Right lung (tissue), 5 donors: ENCODE data around the gene STEAP1B. TPM values are rescaled to one million over a fixed set of nuclear protein-coding genes. Genes with fewer than 3 reads are reported as not detected.
"Not testable (repeated sequence)": the region's sequence is repeated elsewhere in the genome, so short reads cannot be mapped to it uniquely, and the experiment has no call there.

Experiments
- DNase-seq, 2 donors: peaks; one replicate each; pipeline ENCODE4 v3.0.0-alpha.2; 2013
- polyA plus RNA-seq, 5 donors: library from polyadenylated mRNA; unstranded; fragments of 120-200 nt; gene quantifications; one replicate each; pipeline versions ENCODE4 v1.2.1 to v1.2.3, GENCODE V29; 2013; ENCODE audit warnings: inconsistent platforms in 1 of 5, low replicate concordance in 1 of 5; ENCODE audit not compliant: insufficient read length in 5 of 5, insufficient read depth in 1 of 5

The STEAP1B gene
- polyA plus RNA-seq, 5 donors = 1.7 to 3.4 (median 2.9) TPM

DNA sequence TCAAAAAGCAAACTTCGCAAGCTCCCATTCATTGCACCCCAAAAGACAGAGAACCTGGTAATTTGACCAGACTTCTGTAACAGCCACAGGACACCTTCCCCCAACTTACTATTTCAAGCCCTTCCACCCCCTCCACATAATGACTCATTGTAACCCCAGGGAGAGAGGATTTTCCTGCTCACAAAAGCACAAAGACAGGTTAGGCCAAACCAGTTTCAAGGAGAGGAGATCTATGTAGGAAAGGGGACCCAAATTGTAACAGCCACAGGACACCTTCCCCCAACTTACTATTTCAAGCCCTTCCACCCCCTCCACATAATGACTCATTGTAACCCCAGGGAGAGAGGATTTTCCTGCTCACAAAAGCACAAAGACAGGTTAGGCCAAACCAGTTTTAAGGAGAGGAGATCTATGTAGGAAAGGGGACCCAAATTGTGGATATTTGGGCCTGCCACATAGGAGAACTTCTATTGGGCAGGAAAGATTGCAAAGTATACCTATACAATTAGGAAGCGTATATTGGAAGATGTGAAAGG lies 66.8 kb downstream of the STEAP1B start:
- DNase-seq = not testable (repeated sequence)

DNA sequence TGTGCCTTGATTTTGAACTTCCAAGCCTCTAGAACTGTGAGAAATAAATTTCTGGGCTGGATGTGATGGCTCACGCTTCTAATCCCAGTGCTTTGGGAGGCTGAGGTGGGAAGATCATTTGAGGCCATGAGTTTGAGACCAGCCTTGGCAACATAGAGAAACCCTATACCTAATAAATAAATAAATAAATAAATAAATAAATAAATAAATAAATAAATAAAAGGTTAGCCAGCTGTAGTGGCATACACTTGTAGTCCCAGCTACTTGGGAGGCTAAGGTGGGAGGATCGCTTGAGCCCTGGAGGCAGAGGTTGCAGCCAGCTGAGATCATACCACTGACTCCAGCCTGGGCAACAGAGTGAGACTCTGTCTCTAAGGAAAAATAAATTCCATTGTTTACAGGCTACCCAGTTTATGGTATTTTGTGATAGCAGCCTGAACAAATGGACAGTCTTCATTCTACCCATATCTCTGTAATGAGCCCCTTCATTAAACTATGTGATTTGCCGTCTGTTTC lies 67.7 kb downstream of the STEAP1B start:
- DNase-seq = no peak

DNA sequence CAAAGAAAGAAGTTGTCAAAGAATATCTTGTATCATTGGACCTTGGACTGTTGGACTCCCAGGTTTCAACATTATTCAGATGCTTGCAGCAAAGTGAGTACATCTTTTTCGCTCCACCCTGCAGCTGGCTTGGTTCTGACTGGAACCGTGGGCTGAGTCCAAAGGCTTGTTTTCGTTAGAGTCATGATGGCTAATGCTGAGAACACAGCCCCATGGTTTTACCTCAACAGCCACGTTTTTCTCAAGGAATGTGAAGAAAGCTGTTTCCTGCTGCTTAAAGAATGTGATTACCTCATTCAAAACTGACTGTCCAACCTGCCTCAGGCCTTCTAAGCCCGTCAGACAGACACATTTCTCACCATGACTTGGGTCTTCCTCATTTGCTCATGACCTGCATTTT lies 69.5 kb downstream of the STEAP1B start:
- no peak for DNase-seq

DNA sequence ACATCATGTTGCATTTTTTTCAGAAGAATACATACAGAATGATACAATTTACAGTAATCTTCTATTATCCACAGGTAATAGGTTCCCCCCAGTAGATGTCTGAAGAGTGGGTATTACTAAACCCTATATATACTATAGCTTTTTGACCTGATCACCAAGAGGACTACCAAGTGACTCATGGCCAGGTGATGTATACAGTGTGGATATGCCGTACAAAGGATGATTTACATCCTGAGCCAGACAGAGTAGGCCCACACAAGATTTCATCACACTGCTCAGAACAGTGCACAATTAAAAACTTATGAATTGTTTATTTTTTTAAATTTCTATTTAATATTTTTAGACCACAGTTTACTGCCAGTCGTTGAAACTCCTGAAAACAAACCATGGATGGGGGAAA lies 70.6 kb downstream of the STEAP1B start:
- no peak for DNase-seq

DNA sequence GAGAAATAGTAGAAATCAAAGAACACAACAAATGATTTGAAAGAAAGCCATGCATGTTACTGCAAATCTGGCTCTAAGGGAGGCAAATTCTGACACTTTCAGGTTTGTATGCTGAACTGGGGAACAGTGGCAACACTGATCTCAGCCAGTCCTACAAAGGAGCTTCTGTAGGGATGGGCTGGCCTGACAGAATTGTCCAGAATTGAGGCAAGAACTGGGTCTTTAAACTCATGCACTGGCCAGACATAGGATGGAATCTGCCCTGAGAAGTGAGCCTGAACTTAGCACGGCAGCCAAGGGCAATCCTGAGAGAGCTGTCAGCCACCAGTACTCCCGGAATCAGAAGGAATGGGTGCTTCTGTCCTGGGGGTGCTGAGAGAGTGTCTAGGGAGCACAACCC lies 72.1 kb downstream of the STEAP1B start:
- DNase-seq = no peak

DNA sequence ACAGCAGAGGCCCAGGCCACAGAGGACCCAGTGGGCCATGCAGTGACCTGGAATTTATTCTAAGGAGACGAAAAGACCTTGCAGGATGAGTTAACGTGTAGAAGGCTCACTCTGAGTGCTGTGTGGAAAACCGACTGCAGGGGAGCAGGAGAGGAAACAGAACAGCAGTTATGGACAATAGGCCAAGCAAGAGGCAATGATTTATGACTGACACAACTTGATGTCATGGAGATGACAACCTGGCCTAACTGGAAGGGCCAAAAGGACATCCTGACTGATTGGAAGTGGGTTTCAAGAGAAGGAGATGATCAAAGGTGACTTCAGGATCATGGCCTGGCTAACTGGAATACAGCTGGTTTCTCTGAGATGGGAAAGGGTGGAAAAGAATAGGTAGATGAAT lies 72.9 kb downstream of the STEAP1B start:
- DNase-seq = no peak

DNA sequence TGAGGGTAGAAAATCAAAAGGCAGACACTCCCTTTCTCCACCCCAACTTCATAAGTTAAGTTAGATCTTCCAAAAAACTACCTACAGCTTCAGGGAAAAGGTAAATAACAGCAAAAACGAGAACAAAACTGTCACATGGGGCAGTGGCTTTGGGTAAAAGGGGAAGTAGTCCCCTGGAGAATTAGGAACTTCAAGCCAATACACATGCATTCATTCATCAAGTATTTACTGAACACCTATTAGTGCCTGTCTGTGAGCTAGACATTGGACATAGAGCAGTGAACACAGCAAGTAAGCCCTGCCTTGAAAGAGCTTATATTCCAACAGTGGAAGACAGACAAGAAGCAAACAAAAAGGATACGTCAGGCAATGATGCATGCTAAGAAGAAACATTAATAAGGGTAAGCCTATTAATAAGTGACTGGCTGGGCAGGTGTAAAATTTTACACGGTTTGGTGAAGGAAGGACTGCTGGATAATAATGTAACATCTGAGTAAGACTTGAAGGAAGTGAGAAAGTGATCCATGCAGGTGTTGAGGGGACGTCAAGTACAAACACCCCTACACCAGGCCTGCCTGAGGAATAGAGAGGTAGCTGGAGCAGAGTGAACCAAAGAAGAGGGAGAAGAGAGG lies 73.4 kb downstream of the STEAP1B start:
- DNase-seq = no peak

DNA sequence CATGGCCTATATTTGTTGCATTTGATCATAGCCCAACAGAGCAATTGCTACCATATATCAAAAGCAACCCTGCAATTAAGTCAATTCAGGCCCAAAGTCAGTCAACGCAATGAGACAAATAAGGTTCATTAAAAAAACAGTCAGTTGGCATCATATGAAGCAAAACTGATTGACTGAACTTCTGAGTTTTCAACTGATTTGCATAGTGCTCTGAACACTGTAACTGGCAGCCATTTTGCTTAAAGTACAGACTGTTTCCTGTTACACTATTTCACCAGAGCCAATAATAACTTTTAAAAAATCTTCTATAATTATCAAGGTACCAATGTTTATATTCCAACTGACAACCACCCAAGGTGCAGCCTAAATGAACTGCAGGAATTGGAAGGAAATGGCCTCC lies 74.6 kb downstream of the STEAP1B start:
- DNase-seq = no peak

DNA sequence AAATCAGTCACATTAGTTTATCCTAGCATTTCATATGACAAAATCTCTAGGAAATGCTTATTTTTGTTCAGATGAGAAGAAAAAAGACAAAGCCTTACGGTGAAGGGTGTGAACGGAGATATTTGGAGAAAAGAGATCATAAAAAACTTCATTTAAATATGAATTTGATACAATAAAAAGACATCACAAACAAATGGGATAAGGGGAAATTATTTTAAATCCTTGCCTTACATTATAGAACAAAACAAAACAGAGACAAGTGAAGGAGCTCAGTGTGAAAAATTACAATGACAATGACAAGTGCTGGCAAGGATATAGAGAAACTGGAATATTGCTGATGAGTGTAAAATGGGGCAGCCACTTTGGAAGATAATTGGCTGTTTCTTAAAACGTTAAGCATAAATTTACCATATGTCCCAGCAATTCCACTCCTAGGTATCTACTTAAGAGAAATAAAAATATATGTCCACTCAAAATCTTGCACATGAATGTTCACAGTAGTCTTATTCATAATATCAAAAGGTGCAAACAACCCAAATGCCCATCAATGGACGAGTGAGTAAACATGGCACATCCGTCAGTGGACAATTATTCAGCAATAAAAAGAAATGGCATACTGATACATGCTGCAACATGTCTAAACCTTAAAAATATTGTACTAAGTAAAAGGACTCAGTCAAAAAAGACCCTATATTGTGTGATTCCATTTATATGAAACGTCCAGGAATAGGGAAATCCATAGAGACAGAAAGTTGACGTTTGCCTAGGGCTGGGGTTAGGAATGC lies 77.0 kb downstream of the STEAP1B start:
- DNase-seq = no peak

DNA sequence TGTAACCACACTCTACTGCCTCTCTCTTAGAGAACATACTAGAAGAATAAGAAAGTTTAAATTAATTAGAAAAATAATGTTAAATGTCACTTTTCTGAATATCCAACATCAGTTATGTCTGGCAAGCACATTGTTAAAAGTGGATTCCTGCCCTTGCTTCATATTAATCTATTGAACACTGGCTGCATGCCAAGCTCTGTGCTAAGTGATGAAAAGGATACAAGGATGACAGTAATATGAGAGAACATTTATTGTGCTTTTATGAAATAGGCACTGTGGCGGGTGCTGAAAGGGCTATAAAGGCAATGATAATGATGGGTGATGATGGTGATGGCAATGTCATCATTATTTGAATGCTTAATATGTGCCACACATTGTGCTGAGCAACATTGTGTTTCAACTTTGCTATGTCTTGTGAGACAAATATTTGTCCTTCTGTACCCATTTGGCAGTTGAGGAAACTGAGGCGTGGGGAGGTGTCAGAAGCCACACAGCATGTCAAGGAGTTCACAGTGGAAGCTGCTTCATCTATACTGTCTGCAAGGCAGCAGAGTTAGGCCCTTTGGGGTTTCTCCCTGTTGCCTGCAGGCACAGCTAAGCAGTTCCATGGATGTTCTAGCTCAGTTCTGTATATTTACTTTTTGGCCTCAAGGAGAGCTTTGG lies 78.9 kb downstream of the STEAP1B start:
- DNase-seq = no peak

DNA sequence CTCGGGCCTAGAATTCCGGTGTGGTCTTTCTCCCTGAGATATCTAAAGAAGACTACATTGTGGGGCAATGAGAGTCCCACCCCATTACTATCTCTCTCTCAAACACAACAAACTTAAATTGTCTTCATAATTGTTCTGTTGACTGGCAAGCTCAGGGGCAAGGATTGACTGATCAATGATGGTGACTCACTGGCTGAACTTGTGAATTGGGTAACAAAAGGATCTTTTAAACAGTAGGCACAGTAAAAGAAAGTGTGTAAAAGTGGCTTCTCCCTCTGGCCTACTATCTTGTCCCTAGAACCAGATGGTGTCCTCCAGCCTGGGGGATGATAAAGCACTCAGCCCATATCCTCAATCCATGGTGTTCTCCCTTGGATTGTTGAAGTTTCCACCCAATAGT lies 80.0 kb downstream of the STEAP1B start:
- DNase-seq = no peak

DNA sequence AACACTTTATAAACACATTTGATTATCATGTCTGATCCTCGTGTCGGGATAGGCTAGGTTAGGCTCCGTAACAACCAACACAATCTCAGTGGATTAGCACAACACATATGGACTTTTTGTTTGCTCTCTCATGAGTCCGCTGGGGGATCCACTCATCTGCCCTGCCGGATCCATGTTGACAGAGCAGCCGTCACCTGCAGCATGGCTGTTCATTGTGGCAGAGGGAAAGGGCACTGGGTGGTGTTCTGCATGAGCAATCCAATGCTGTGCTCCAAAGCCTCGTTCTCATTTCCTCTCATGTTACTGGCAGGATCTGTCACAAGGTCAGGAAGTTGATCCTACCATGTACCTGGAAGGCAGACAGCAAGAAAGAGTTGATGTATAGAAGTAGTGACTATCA lies 80.5 kb downstream of the STEAP1B start:
- DNase-seq = no peak

DNA sequence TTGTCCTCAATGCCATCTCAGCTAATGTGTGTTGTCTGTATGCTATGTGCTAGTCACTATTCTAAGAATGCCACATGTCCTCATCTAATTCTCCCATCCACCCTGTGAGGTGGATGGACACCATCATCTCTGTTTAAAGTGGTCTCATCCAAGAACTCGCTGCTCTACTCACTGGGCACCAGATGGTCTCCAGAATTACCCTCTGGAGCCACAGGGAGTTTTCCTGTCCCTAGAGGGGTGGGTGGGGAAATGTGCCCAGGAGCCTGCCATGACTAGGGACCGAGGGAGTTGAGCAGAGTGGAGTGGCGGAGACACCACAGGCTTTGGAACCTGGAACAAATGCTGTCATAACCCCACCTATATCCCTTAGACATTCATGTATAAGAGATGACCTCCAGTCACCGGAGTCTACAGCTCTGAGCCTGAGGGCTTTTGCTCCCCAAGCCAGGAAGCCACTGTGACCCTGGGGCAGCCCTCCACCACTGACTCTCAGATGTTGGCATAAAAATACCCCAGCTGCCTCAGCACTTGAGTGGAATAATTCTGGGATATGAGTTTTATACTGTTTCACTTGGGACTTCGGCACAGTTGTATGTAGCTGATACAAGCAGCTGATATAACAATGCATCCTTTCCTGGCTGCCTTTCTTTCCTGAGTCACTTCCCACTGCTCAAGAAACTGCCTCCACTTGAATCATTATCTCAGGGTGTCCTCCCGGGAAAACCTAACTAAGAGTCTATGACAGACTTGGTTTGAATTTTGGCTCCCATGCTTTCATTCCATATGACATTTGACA lies 81.5 kb downstream of the STEAP1B start:
- DNase-seq = no peak

DNA sequence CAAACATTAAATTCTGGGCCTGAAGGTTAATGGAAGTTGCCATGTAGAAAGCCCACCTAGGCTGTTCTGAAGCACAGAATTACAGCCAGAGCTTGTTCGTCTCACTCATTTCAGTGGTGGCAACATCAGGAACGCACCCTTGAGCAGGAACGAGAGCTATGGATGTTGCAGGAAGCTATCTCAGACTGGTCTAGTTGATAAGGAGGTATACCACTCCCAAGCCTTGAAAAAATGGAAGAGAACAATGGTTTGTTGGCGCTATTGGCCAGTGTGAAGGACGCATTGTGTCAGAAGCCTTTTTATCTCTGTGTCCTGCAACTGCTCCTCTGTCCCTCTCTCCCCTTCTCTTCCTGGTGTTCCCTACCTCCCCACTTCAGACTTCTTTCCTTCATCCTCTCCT lies 82.1 kb downstream of the STEAP1B start:
- DNase-seq = no peak

DNA sequence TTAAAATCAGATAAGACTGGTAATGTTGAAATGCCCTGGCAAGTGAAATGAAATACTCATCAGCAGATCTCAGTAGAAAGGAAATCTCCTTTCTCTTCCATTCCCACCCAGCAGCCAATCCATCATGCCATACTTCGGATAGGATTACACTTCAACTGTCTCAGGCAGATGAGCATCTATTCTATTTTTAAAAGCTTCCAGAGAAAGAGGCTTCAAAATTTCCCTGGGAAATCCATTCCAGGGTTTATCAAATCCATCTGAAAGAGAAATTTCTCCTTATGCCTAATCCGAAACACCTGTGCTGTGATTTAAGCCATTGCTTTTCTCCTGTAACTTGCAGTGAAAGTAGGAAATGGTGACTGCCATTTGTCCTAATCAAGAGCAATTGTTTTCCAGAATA lies 82.6 kb downstream of the STEAP1B start:
- no peak for DNase-seq

DNA sequence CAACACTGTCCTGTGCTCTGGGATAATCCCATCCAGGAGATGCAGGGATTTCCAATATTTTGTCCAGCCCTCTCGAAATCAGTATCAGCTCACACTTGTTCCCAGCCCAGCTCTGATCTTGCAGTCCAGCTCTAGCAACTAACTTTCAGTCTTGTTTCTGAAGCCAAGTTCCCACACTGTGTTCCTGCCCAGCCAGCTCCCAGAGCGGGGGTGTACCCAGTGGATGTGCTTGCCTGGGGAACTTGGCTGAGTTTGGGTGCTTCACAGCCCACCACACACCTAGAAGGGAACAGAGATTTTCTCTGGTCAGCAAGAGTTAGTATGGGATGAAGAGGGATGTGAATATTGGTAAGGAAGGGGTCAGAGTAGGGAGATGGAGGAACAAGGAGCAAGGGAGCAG lies 85.6 kb downstream of the STEAP1B start:
- DNase-seq = no peak

DNA sequence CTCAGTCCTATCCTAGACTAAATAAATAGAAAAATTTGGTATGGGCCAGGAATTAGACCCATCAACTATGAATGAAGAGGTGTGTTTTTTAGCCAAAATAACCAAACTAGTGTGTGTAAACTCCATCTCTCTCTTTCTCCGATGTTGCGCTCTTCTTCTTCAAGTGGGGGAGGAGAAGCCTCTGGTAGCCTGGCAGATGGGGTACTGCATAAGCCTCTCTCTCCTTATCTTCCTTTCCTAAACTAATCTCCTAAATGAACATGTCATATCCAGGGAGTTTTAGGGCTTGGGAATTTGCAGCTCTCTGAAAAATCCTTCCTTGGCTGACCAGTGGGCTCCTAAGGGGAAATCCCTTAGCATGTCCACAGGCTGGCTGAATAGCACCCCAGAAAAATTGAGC lies 86.8 kb downstream of the STEAP1B start:
- no peak for DNase-seq

DNA sequence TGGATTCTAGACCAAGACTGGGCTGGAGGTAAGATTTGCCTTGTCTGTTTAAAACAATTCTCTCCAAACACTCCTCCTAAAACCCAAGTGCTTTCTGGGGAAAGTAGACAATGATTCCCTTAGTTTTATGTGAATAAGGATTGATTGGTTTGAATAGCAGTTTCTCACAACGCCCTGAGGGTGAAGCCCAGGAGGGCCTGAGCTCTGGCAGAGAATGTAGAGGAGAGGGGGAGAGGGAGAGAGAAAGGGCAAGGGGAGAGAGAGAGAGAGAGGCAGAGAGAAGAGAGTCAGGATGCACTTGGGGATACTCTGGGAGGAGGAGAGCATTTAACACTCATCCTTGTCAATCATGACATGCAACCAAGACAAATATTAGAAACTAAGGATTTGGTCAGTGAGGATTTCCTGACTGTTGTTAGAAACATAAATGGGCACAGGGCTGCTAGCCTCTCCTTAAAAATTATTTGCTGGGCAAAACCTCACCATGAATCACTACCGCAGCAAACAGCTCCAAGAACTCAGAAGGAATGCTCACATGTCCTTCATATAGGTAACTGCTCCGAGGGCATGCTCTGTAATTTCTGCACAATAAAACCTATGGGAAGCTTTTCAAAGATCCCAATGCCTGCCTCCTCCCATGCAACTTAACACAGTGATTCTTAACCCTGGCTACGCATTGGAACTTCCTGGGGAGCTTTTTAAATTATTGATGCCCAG lies 87.9 kb downstream of the STEAP1B start:
- DNase-seq = no peak

DNA sequence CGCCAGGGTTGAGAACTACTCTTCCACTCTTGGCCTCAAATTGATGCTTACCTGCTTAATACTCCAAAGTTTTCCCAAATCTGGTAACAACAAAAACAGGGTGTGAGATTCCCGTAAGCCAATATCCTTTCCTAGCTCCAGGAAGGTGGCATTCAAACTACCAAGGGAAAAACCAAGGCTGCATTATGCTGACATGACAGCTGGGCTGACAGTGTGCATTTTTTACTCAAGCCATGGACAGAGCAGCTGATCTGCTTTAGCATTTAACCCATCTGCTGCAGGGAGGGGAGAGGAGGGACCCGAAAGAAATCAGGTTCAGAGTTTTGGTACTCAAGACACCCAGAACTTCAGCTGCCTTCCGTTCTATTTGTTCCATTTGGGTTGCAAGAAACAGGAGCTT lies 93.3 kb downstream of the STEAP1B start:
- no peak for DNase-seq

DNA sequence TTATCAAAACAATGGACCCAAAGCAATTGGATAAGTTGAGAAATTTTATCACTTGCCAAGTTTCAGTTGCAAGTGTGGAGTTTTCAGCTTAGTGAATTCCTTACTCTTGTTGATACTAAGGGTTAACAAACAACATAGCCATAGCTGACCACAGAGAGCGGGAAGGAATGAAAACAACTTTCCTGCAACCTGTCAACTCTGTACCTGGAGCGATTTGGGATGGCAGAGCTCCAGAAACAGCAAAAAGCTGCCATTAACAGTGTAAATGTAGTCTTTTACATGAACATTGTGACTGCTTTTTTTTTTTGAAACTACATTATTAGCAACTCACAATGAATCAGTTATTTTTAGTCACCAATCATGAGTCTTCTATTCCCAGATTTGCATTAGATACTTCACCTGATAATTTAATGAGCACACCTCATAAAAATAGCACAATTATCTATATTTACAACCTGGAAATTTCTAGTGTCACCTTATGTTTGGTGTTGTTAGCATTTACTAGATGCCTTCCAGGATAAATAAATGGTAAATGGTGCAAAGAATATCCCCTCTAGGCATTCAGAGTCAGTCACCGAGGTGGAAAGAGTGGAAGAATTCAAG lies 95.5 kb downstream of the STEAP1B start:
- DNase-seq = no peak

DNA sequence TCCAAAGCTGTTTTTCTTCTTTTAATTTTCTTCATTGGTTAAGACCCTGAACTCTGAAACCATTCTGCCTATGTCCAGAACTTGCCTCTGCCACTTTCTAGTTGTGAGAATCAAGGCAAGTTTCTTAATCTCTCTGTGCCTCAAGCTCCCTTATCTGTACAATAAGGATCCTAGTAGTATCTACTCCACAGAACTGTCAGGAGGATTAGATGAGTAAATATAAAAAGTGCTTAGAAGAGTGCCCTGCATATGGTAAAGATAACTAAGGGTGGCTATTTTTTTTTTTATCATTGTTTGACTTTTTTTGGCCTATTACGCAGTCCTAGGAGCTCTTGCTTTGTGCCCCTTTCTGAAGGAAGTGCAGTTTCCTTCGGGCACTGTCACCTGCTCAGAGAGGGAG lies 96.6 kb downstream of the STEAP1B start:
- DNase-seq = no peak
